ENCODE results near the gene CPA5. TPM values are rescaled to one million over a fixed set of nuclear protein-coding genes. Genes with fewer than 3 reads are reported as not detected.

The CPA5 gene
- total and polyA plus RNA-seq, 2 of the 8 experiments (the other 6 are each of a cell fraction or from before 2014, with no cell fraction given), result 0.12 TPM; not detected in 1

GRCh38 chr7:130379921-130380860, 35.6 kb downstream of the CPA5 start, which contains the start of gene CPA1 (continued):
- no peak for TF ChIP-seq CHD7 (IDR thresholded peaks at IDR 0.05; ENCODE audit: insufficient replicate concordance, low read length)
- TF ChIP-seq POLR2AphosphoS5 (IDR thresholded peaks at IDR 0.05; ENCODE audit: low read depth, low read length), result no peak
- no peak for TF ChIP-seq SRF (IDR thresholded peaks at IDR 0.05; ENCODE audit: low read depth, low read length)
- TF ChIP-seq KDM1A (IDR thresholded peaks at IDR 0.05; ENCODE audit: borderline replicate concordance, low read length), result no peak
- TF ChIP-seq JUND (IDR thresholded peaks at IDR 0.05; ENCODE audit: low read length), result no peak
- no peak for TF ChIP-seq CTCF (IDR thresholded peaks at IDR 0.05; ENCODE audit: control extremely low read depth in 1 of 3, insufficient read depth in 1 of 3, low read depth in 1 of 3, low read length in 3 of 3)
- no peak for TF ChIP-seq ASH2L (IDR thresholded peaks at IDR 0.05; ENCODE audit: low read length)

Measured in H1 (cell line).